ENCODE results near the gene PRSS22.
A peak's percentile ranks its signal among the peaks of the same experiment; 100 is the strongest.

Gene PRSS22

DNA sequence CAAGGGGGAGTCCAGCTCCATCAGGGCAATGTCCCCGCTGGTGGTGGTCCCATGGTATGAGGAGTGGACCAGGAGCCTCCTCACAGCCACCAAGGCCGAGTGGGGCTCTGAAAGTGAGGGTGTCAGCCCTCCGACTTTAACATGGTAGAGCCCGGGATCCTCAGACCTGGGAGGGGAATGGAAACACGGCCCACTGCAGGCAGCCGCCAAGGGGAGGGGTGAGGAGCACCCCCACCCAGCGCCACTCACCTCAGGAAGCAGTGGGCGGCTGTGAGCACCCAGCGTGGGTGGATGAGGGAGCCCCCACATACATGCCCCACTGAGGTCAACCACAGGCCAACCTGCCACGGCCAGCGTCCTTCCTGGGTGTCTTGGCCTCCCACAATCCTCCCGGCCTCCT, 17.1 kb downstream of the PRSS22 start:
- no peak overlapping the region for H3K4me3 ChIP-seq (ENCODE audit: low read depth, low read length)
- TF ChIP-seq, protein P1, sequence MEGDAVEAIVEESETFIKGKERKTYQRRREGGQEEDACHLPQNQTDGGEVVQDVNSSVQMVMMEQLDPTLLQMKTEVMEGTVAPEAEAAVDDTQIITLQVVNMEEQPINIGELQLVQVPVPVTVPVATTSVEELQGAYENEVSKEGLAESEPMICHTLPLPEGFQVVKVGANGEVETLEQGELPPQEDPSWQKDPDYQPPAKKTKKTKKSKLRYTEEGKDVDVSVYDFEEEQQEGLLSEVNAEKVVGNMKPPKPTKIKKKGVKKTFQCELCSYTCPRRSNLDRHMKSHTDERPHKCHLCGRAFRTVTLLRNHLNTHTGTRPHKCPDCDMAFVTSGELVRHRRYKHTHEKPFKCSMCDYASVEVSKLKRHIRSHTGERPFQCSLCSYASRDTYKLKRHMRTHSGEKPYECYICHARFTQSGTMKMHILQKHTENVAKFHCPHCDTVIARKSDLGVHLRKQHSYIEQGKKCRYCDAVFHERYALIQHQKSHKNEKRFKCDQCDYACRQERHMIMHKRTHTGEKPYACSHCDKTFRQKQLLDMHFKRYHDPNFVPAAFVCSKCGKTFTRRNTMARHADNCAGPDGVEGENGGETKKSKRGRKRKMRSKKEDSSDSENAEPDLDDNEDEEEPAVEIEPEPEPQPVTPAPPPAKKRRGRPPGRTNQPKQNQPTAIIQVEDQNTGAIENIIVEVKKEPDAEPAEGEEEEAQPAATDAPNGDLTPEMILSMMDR (IDR thresholded peaks at IDR 0.05; ENCODE audit: borderline replicate concordance, insufficient read depth, low read depth, low read length): no peak

DNA sequence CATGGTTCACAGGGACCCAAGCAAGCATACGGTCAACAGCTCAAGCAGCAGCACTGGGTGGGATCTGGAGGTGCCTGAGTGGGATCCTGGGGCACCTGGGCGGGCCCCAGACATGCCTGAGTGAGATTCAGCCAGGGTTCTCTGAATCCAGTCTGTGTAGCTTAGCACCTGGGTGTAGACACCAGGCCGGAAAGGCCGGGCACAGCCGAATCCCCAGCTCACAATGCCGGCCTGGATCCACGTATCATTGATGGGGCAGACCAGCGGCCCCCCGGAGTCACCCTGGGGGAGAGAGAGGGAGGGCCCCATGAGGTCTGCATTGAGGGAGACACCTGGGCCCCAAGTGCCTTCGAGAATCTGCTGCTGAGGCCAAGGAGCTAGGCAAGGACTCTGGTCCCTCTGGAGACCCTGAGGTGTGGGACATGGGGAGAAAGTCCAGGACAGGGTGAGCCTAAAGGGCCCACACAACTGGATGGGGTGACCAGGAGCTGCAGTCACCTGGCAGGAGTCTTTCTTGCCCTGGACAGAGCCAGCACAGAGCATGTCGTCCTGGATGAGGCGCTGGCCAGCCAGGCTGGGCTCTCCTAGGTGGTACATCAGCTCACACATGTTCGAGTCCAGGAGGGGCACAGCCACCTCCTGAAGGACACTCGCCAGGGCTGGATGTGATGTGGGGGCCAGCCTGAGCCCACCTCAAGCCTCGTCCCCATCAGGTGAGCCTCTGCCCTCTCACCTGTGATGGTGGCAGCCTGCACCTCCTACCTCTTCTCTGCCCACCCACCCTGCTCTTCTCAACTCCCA, 18.1 kb downstream of the PRSS22 start:
- no peak overlapping the region for H3K4me3 ChIP-seq (ENCODE audit: low read depth, low read length)

DNA sequence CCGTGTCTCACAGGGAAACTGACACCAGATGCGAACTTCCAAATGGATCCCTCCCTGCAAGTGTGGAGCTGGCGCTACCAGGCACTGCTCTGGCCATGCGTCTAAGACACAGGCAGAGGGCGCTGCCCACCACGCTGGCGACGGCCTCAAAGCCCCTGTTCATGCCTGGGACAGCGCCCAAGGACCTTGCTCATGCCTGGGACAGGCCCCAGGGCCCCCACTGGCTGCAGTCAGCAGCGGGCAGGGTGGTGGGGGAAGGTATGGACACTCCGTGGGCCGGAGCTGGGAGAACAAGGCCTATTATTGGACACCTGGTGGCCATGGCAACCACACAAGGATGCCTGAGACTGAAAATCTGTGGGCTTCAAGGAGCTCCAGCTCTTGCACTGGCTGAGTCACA, 19.0 kb downstream of the PRSS22 start:
- TF ChIP-seq, protein P1 (IDR thresholded peaks at IDR 0.05; ENCODE audit: borderline replicate concordance, insufficient read depth, low read depth, low read length): peak; percentile 75
- no peak overlapping the region for H3K4me3 ChIP-seq (ENCODE audit: low read depth, low read length)

More for the DNA sequence above, 18.1 kb downstream of the PRSS22 start:
- TF ChIP-seq, protein P1 (IDR thresholded peaks at IDR 0.05; ENCODE audit: borderline replicate concordance, insufficient read depth, low read depth, low read length): no peak

DNA sequence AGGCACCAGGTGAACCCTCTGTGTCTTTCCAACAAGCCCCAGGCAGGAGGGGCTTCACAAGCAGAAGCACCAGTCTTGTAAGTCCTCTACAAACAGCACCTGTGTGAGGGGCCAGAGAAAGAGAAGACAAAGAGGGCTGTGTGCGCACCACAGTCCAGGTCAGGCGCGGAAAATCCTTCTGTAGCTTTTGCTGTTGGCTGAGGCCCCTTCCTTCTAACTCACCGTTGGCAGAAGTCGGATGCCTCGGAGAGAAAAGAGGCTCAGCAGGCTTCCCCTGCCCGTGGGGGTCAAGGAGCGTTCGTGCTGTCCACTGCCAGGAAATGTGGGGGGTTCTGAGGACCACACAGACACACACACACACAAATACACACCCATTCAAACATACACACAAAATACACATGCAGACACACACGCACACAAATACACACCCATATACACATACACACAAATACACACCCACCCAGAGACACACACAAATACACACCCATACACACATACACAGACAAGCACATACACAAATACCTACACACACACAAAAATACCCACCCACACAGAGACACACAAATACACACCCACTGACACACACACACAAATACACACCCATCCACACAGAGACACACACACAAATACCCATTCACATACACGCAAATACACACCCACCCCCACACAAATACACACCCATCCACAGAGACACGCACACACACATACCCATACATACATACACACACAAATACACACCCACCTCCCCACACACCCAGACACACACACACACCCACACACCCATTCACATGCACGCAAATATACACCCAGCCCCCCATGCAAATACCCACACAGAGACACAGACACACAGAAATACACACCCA, 21.1 kb downstream of the PRSS22 start:
- no peak overlapping the region for H3K4me3 ChIP-seq (ENCODE audit: low read depth, low read length)
- TF ChIP-seq, protein P1 (IDR thresholded peaks at IDR 0.05; ENCODE audit: borderline replicate concordance, insufficient read depth, low read depth, low read length): no peak

DNA sequence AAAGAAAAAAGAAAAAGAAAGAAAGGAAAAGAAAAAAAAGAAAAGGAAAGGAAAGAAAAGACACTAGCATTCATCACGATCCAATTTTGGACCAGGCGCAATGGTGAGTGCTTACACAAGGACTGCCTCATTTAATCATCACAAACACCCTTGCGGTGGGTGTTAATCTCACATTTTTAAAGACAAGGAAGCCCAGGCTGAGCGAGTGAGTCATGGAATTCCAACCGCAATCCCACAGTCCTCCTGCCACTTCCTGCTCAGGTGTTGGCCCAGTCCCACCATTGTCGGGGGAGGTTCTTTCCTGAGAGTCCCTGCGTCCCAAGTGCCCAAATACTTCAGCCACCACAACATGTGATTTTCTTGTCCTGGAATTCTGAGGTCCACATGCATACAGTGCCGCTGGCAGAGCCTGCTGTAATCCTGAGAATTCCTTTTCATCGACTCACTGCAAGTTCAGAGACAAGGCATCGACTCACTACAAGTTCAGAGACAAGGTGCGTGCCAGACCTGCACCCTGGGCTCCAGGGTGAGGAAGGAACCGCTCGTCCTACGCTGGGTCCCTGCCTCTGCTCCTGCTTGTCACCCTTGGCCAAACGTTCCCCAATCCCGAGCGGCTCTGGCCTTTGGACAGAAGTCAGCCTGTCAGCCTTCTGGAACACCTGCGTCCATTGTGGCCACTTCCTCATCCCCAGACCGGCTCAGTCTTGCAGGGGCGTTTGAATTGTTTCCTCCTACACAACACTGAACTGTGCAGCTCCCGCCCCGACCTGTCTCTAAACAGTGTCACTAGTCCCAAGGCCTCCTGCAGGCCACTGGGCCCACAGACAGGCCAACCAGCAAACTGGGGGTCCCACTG, 22.1 kb downstream of the PRSS22 start:
- TF ChIP-seq, protein P1 (IDR thresholded peaks at IDR 0.05; ENCODE audit: borderline replicate concordance, insufficient read depth, low read depth, low read length): no peak
- H3K4me3 ChIP-seq (ENCODE audit: low read depth, low read length): no peak overlapping the region

DNA sequence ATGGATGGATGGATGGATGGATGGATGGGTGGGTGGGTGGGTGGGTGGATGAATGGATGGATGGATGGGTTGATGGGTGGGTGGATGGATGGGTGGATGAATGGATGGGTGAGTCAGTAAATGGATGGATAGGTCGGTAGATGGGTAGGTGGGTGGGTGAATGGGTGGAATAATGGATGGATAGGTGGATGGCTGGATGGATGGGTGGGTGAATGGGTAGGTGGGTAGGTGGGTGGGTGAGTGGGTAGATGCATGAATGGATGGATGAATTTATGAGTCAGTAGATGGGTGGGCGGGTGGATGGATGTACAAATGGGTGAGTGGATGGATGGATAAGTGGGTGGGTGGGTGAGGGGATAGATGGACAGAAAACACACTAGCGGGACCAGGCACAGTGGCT, 23.0 kb downstream of the PRSS22 start:
- TF ChIP-seq, protein P1 (IDR thresholded peaks at IDR 0.05; ENCODE audit: borderline replicate concordance, insufficient read depth, low read depth, low read length): no peak
- H3K4me3 ChIP-seq (ENCODE audit: low read depth, low read length): no peak overlapping the region

Measured in GM12875 (cell line).